ENCODE results near the gene COL6A5.

GRCh38 chr3:130470126-130470525 is 124.7 kb downstream of the COL6A5 start:
- TF ChIP-seq CTCF (conservative IDR thresholded peaks at IDR 0.05) (no peak), EZH2 (IDR thresholded peaks at IDR 0.05; ENCODE audit: low read depth) (no peak)

All from PC-9 (cell line).